Glomerular visceral epithelial cell (primary cell): ENCODE results near the gene ZFYVE28.

ENCODE experiments used
- DNase-seq: peaks from one replicate; pipeline ENCODE4 v3.0.0-alpha.2; 2016; ENCODE audit errors: extremely low spot score

Gene ZFYVE28

DNA sequence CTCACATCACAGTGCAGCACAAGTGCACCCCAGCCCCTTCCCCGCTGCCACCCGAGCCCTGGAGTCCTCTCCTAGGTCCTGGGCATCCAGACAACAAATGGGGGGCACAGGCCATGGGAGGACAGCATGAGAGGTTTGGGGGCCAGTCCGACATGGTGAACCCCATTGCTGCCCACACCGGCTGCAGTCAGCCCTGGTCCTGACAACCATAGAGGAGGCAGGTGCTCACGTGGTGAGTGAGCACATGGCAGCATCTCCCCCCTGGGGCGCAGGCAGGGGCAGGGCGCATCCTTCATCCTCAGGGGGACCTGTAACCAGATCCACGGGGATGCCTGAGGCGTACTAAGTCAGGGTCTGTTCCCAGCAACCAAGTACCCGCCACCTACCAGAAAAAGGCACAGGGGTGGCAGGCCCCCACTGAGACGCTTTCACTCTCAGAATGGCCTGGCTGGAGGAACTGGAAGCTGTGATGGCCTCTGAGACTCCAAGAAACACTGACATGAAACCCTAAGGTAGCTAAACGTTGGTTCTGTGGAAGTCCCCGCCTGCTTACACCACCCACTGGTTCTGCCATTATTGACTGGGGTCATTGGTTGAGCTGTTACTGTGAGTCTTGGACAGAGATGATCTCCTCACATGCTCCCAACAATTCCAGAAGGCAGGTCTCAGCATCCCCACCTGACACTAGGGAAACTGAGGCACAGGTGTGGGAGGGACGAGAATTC, 6.5 kb downstream of the ZFYVE28 start:
- no peak for DNase-seq

DNA sequence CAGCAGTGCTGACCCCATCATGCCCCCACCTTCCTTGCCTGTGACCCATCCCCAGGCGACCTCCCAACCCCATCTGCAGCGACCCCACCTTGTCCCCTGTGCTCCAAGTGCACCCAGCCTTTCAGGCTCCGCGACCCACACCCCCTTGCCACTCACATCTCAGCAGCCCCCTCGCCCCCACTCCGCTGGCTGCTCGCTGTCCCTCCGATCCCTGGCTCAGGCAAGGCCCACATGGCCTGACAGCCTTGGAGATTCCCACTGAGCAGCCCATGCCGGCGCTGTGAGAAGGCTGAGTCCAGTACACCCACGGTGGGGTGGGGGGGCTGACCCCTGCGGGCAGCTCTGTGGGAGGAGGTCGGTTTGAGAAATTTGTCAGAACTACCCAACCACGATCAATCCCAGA, 9.1 kb downstream of the ZFYVE28 start:
- DNase-seq, result no peak

DNA sequence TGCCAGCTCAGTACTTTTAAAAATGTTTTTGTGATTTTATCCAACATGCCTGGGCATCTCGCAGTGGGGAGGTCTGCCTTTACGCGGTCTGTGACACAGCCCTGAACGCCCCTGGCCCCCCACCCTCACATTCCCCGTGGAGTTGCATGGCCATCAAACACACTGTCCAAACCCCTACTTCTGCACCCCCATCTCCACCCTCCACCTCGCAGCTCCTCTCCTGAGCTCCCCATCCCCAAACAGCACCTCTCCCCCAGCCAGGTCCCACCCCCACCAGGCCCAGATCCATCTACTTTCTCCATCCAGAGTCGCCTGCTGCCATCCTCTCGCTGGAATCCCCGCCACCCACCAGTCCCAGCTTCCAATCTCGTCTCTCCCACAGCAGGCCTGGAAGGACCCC, 9.5 kb downstream of the ZFYVE28 start:
- no peak for DNase-seq

DNA sequence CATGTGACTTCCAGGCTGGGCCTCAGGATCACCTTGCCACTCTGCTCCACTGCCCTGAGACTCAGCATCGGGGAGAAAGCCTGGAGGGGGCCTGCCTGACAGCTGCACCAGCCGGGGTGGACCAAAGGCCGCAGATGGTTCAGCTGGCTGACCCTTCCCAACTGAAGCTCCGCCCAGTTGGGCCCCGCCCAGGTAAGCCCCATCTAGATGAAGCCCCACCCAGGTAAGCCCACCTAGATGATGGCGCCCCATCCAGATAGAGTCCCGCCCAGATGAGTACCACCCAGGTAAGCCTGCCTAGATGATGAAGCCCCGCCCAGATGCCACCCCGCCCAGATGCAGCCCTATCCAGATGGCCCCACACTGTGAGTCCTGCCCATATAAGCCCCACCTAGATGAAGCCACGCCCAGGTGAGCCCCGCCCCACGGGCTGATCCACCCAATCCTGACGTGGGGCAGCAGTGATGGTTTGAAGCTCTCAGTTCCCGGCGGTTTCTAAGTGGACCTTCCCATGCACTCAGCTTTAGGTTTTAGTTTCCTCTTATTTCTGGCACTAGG, 10.0 kb downstream of the ZFYVE28 start:
- DNase-seq, result no peak

DNA sequence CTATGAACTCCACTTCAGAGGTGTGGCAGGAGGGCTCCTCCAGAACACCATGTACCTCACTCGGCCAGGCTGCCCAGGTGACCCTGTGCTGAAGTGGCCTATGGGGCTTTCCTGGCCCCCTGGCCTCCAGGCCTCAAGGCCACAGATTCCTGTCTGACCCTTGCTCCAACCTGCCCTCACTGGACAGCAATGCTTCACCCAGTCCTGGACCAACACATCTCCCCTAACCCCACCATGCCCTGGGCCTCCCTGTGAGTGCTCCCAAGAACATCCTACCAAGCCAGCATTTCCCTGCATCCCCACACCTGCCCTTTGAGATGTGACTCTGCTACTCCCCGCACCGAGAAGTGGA, 10.5 kb downstream of the ZFYVE28 start:
- DNase-seq, result no peak

DNA sequence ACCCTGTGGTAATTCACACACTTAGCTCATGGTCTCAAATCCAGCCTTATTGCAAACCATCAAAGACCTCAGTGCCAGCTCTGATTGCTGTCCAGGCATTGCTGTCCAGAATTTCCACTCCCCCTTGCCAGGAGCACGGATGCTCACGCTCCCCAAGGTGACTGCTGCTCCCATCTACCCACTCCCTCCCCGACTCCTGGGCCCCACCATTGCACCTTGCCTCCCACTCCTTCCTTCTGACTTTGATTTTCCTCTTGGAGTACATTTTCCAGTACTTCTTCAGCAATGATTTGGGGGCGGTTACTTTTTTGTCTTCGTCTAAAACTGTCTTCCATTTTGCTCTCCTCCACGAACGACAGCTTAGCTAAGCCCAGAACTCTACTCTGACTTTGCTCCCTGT, 11.5 kb downstream of the ZFYVE28 start:
- no peak for DNase-seq

DNA sequence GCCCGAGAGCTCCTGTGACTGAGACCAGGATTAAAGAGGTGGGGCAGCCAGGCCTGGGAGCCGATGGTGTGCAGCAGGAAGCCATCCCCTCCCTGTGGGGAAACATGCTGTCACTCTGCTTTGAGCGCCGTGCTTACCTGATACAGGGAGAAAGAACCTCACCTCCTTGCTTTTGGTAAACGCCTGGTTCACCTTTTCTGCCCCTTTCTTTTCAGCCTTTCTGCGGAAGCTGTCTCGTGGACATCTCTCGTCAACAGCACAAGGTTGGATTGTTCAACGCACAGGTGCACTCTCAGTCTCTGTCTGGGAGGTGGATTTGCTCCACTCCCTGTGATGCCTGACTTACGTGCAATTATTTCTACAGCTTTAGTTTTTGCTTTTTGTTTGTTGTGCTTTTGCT, 12.0 kb downstream of the ZFYVE28 start:
- no peak for DNase-seq

DNA sequence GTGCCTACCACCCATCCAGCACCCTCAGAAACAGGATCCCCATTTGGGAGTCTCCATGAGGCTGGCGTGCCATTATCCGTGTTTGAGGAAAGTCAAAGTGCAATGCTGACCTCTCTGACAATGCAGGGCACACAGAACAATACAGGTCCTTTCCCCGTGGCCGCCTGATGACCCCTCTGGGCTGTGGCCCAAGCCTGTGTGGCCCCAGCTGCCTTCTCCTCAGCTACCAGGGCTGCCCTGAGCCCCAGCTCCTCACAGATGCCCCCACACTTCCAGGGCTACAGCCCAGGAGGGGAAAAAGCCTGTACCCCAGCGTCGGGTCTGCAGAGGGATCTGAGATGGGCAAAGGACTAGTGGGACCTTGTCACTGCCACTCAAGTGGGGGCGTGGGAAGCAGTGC, 15.5 kb downstream of the ZFYVE28 start:
- no peak for DNase-seq

DNA sequence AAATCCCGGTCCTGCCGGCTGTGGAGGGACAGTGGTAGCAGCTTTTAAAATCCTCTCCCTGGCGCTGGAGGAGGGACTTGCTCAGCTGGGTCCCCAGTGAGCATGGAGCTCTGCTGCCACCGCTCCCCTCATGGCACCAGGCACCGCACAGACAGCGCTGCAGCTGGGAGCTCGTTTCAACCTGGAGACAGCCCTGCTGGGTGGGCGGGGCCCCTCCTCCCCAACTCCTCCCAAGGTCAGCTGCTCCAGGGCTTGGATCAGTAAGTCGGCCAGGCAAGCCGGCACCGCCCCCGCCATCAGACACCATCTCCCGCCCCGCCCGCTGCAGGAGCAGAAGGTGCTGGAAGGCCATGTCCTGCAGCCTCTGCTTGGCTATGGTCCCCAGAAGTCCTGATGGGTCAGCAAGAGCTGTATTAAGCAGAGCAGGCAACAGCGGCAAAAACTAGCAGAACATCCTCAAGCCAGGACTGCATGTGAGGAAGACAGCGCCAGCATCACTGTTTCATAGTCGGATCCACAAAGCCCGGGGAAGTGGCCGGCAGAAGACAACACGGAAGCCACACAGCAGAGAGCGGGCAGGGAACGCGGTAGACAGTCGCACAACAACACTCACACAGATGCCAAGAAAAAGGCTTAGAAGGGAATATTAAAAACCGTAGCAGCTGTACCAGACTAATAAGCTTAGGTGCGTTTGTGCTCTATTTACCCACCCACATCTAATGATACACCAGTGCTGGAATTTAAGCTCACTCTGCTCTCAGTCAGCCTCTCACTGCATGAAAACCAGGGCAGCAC, 16.2 kb downstream of the ZFYVE28 start:
- DNase-seq, result peak; percentile 36

DNA sequence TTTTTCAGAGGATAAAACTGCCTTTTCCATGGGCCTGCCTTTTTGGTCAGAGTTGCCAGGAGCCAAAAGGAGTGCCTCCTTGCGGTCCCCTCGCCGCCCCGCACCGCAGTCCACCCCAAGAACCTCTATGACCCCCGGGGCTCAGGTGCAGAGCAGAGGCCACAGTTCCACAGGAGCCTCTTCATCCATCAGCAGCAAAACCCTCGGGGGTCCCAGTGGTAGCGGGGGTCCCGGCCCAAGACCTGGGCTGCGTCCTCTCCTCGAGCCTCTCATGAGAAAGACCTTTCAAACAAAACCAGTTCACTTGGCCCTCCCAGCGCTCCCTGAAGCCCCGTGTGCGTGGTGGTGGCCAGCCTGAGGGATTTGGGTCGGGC, 16.8 kb downstream of the ZFYVE28 start:
- no peak for DNase-seq

DNA sequence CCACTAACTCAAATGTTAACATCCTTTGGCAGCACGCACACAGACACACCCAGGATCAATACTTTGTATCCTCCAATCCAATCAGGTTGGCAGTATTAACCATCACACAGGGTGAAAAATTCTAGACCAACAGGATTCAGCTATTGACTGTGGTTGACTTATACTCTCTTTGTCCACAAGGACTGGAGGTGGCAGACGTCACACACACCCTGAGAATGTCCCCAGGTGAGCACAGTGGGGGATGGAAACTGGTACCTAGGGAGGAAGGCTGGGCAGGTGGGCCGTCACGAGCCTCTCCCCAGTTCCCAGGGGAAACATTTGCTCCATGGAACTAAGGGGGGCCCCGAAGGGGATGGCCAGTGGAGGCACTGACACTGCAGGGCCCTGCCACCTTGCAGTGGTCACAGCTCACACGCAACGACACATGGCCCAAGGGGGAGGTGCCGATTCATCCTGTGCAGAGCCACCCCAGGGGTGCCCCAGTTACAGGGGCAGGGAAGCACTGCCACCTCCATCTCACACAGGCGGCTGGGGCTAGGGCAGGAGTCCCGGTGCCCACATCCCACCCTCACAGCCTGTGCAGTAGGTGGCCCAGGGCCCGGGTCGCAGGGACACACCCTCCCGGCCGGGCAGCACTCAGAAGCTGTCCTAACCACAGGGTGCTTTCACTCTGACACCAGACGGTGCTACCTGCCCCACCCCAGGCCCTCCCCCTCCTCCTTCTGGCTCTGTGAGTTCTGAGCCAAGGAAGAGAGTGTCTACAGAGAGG, 17.4 kb downstream of the ZFYVE28 start:
- no peak for DNase-seq

DNA sequence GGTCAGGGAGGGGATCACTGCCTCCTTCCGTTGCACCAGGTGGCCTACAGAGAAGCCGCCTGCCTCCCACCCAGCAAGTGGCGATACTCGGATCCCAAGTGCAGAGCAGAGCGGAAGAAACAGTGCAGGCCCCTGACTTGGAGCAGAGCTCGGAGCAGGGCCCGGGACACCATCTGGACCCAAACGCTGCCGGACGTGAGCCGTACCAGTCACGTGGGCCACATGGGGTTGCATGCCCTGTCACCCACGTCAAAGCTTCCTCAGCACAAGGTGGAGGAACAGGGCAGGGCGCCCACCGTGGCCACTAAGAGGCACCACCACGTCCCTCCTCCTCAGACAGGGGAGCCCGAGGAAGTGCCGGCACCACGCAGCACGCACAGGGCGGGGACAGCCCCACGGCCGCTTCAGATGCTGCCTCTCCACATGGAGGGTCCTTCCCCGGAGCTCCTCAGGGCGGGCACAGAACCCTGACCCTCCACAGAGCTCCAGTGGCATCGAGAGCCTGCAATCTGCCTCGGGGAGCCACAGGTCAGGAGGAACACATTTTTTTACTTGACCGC, 18.7 kb downstream of the ZFYVE28 start:
- DNase-seq, result no peak

DNA sequence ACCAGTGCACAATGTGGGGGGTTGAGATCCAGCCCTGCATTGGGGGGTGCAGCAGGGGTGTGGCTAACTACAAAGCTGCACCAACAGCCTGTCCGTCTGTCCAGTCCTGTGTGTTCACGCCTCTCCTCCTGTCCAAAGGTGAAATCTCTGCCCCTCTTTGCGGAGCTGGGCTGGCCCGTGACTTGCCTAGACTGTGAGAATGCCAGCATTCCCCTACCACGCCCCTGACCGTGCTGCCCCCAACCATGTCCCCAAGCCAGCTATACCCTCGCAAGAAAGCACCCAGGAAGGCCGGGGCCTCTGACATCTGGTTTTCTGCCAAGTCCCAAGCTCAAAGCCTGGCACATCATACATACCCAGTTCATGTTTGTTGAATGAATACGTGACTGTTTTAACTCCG, 19.2 kb downstream of the ZFYVE28 start:
- no peak for DNase-seq

DNA sequence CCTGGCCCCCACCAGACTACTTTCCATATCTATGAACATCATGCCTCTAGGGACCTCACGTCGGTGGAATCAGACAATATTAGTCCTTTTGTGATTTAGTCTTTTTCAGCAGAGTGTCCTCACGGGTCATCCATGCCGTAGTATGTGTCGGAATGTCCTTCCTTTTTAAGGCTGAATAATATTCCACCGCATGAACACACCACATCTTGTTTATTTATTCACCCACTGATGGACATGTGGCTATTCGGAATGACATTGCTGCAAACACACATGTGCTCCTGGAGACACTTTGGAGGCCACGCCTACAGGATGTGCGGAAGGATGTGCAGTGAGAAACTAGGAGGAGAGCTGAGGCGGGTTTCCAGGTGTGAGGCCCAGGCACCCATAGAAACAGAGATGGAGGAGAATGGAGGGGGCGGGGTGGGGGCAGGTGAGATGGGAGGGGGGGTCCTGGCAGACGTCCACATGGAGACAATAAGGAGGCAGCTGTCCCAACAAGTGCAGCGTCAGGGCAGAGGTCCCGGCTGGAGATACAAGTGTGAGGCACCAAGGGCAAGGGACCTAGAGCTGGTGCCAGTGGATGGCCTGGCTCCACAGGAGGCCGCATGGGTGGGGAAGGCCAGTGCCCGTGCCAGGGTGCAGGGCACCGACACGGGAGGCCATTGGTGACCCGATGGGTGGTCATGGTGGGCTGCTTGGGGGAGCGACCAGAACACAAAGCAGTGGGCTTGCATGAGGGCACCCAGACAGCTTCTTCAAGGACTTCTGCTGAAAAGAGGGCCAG, 20.7 kb downstream of the ZFYVE28 start:
- DNase-seq, result no peak

DNA sequence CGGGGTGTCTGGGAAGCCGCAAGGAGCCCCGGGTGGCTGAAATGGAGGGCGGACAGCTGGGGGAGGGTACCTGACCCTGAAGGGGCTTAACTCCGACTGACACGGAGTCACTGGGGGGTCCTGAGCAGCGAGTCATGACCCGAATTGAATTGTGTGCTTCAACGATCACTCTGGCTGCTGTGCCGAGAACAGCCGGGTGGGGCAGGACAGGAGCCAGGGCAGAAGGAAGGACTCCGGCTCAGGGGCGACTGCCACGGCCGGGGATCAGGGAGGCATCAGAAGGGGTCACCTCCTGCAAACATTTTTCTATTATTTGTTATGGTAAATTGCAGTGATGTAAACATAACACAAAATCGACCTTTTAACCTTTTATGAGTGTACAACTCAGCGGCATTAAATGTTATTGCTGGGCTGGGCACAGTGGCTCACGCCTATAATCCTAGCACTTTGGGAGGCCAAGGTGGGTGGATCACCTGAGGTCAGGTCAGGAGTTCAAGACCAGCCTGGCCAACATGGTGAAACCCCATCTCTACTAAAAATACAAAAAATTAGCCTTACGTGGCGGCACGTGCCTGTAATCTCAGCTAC, 21.6 kb downstream of the ZFYVE28 start:
- no peak for DNase-seq

DNA sequence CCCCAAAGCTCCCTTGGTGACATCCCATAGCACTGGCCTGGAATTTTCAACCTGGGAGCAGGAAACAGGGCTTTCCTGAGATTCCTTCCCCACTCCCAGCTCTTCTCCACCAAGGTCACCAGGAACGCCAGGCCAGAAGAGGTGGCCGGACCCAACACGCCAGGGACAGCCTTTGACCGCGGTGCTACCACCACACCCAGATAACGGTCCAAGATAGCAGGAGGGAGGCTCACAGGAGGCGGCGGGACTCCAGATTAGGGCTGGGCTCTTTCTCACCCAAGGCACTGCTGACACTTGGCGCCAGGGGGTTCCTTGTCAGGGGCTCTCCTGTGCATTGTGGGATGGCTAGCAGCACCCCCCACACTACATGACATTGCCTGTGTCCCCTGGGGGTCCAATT, 22.9 kb downstream of the ZFYVE28 start:
- DNase-seq, result no peak

DNA sequence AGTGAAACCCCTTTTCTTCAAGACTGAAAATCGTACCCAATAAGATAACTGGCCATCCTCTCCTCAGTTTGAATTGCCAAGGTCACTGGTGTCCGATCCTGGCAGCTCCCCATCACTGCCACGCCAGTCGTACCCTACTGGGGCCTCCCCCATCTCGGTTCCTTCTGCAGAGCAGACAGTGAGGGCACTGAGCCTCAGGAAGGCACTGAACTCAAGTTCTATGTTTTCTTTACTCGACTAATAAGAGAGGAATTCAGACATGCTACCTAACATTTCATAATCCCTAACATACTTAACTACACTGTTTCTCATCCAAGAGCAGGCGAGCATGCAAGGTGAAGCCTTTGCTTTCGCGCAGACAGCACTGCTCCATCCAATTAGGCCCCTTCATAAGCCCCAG, 23.4 kb downstream of the ZFYVE28 start:
- no peak for DNase-seq

DNA sequence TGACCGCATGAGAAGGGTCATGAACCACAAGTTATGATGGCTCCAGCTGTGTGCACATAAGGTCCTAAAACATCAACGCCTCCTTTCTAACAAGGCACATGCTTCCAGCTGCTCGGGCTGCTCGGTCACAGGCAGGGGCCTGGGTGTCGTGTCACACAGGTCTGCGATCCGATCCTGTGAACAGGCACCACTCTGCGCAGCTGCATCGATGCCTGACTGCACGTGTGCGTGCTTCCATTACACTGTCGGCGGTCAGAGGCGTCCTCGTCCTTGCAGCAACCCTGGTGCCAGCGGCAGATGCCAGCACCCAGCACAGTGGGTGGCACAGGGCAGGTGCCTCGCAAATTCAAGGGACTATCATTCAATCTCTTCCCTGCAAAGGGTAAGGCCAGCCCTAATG, 23.9 kb downstream of the ZFYVE28 start:
- no peak for DNase-seq

DNA sequence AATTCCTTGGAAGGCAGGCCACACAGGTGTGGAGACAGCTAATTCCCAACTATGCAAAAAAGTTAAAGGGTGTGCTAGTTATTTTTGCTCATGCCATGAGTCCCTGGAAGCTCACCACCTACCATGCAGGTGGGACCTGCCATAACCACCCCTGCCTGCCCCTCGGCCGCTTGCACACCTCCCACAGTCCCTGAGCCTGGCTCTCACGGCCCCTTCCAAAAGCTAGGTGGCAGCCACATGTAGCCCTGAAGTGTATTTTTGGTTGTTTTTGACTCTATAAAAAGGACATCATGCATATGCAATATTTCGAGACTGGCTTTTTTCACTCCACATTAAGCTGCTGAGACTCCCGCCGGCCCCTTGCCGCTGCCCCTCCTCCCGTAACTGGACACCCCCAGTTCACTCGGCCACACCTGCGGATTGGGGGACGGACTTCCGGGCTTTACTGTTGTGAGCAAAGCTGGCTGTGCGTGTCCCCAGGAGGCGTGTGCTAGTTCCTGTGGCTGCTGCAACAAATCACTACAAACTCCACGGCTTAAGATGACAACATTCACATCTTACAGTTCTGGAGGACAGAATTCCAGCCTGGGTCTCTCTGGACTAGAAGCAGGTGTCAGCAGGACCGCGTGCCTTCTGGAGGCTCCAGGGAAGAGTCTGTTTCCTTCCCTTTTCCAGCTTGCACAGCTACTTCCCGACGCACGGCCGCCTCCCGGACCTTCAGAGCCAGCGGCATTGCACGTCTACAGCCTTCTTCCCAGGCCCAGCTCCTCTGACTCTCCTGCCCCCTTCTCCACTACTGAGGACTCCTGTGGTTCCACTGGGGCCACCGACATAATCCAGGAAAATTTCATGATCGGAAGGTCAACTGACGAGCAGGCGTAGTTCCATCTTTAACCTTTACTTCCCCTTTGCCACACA, 24.8 kb downstream of the ZFYVE28 start:
- DNase-seq, result no peak
